Cardiac muscle cell (in vitro differentiated cells and primary cell): ENCODE measurements around the gene CORO7. TPM values are rescaled to one million over a fixed set of nuclear protein-coding genes. Genes with fewer than 3 reads are reported as not detected.

Experiments used
- DNase-seq, 2 donors: peaks; one replicate each; pipeline versions ENCODE4 v3.0.0 to v3.0.0-alpha.2; 2010 to 2017; ENCODE audit warnings: low read depth in 1 of 2, low spot score in 1 of 2
- H3K27ac ChIP-seq: fragments of 200-600 bp; sonication (generic); 2 replicates; pipeline ENCODE4 v1.5.1; 2016
- H3K27me3 ChIP-seq: fragments of 200-600 bp; sonication (generic); 2 replicates; pipeline ENCODE4 v1.6.0; 2016; ENCODE audit warnings: control low read depth
- H3K36me3 ChIP-seq: fragments of 200-600 bp; sonication (generic); 2 replicates; pipeline ENCODE4 v1.5.1; 2016; ENCODE audit warnings: control low read depth
- H3K4me1 ChIP-seq: fragments of 200-600 bp; sonication (generic); 2 replicates; pipeline ENCODE4 v1.8.1; 2017; ENCODE audit warnings: low read depth, mild to moderate bottlenecking, mixed run types
- H3K4me3 ChIP-seq: fragments of 200-600 bp; sonication (generic); 2 replicates; pipeline ENCODE4 v1.5.1; 2016; ENCODE audit warnings: mild to moderate bottlenecking
- H3K9me3 ChIP-seq: fragments of 200-600 bp; sonication (generic); 2 replicates; pipeline ENCODE4 v1.5.1; 2017; ENCODE audit warnings: low read depth, mild to moderate bottlenecking, control low read depth
- polyA plus RNA-seq: library from polyadenylated mRNA; unstranded; fragments of >200 nt; fragmentation: Nextera tagmentation; extraction: Ambion mirVana; gene quantifications from 2 replicates; pipeline ENCODE4 v1.2.1, GENCODE V29; 2016
- total RNA-seq: library from RNA; depleted of rRNA; stranded (reverse); fragments of >200 nt; gene quantifications from 2 replicates; pipeline ENCODE4 v1.2.3, GENCODE V29; 2016
- TF ChIP-seq, protein P1 (sequence below): IDR thresholded peaks from 2 replicates; pipeline ENCODE4 v1.5.1; 2012; ENCODE audit warnings: low read depth, mild to moderate bottlenecking, low read length

Gene CORO7
- 33.0 and 66.5 TPM in 2 replicates for total RNA-seq
- polyA plus RNA-seq: 54.2 and 62.1 TPM in 2 replicates

DNA sequence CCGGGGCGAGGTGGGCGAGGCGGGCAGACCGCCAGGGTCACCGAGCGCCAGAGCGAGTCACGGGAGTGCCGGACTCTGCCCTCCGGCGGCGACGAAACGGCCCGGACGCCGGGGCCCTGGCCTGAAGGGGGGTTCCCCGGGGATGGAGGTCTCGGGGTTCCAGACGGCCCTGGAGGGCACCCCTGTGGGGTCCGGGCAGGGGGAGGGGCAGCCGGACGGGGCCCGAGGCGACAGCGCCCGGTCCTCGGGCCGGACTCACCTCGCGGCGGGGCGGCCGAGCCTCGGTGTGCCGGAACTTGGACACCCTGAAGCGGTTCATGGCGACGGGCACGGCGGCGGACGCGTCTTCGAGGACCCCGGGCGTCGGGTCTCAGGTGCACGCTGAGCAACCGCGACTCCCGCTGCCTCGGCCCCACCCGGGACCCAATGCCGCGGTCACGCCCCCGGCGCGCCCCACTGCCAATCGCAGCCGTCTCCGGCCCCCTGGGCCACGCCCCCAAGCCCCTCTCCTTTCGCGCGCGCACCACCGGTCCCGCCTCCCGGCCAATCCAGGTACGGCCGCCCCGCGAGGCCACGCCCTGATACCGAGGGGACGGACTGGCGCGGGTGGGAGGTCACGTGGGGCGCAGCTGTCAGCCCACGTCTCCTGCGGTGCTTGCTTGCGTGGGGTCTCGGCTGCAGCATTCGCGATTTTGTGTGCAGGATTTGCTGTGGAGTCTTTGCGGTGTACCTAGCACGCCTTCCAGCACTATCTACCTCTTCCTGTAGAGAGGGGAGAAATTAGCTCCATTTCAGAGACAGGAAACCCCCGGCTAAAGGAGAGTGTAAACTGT, at the start of gene CORO7:
CORO7 (minus strand) TSS at position 397 of the 833 bp plus-strand sequence; CDS start at position 319, 78 bp downstream.
- no peaks in the 10 kb centered on the region for H3K4me1 ChIP-seq
- TF ChIP-seq, protein P1, sequence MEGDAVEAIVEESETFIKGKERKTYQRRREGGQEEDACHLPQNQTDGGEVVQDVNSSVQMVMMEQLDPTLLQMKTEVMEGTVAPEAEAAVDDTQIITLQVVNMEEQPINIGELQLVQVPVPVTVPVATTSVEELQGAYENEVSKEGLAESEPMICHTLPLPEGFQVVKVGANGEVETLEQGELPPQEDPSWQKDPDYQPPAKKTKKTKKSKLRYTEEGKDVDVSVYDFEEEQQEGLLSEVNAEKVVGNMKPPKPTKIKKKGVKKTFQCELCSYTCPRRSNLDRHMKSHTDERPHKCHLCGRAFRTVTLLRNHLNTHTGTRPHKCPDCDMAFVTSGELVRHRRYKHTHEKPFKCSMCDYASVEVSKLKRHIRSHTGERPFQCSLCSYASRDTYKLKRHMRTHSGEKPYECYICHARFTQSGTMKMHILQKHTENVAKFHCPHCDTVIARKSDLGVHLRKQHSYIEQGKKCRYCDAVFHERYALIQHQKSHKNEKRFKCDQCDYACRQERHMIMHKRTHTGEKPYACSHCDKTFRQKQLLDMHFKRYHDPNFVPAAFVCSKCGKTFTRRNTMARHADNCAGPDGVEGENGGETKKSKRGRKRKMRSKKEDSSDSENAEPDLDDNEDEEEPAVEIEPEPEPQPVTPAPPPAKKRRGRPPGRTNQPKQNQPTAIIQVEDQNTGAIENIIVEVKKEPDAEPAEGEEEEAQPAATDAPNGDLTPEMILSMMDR: no peak
- H3K27ac ChIP-seq: no peak within 1 kb of the TSS

DNA sequence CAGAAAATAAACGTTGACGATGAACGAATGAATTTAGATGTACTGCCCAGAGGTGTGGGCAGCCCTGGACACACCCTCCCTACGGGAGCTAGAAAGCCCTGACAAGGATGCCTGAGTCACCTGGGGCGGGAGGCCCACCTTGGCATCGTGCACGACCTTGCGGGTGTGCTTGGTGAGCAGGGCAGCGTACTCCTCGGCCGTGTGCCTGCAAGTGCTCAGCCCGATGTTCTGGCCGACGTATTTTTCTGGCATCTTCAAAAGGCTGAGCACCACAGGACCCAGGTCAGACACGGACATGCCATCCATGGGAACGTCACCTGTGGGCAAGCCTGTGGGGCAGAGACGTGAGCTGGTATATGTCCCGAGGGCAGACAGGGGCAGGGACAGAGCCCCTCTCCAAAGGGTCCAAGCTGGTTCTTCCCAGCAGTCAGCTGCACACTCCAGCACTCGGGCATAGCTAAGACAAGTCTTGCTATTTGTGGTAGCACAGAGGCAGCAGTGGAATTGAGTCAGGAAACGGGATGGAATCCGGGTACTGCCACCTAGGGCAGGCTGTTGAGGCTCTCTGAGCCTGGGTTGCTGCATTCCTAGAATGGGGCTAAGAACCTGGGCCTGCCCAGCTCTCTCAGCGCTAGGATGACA, 47.2 kb upstream of the CORO7 start:
- Histone ChIP-seq H3K9me3 (no peaks in the 10 kb centered on the region), H3K36me3 (peaks cover 5% of the 10 kb centered on the region), H3K4me3 (no peak overlapping the region), H3K4me1 (no peaks in the 10 kb centered on the region), H3K27ac (no peak overlapping the region), H3K27me3 (no peaks in the 10 kb centered on the region)
- no peak for DNase-seq
- TF ChIP-seq, protein P1: no peak

More for the DNA sequence above, at the start of gene CORO7:
- Histone ChIP-seq H3K9me3 (no peaks in the 10 kb centered on the region), H3K36me3 (no peaks in the 10 kb centered on the region), H3K27me3 (no peaks in the 10 kb centered on the region), H3K4me3 (peak within 1 kb of the TSS; percentile 61)
- peak; percentile 91 to 94 for DNase-seq

DNA sequence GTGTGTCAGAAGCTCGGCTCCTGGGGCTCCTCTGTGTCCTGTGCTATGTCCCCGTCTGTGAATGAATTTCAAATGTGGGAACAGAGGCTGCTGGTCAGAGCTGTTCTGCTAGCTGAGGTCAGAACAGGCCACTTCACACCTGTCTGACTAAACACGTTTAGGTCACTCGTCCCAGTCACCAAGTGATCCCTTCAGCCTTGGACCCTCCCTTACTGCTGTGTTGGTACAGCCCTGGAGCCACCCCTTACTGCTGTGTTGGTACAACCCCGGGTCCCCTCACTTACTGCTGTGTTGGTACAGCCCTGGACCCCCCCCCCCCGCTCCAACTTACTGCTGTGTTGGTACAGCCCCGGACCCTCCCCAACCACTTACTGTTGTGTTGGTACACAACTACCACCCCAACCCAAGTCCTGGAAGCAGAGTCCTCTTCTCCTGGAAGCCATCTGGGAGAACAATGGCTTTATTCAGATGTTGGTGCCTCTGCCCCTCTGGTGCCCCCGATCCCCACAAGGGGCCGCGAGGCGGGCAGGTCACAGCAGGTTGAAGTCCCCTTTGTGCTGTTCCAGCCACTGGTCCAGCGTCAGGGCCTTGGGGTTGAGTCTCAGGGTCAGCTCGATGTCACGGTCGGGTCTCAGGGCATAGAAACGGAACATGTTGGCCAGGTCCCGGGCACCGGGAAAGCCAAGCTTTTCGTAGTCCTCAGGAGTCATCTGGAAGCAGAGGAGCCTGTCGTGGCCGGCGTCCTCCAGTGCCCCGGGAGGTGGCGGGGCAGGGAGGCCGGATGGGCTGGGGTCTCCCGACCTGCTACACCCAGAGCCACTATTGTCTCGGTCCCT, 45.1 kb upstream of the CORO7 start:
- Histone ChIP-seq H3K4me1 (no peaks in the 10 kb centered on the region), H3K27me3 (no peaks in the 10 kb centered on the region), H3K36me3 (peaks cover 15% of the 10 kb centered on the region), H3K9me3 (no peaks in the 10 kb centered on the region), H3K4me3 (no peak overlapping the region), H3K27ac (no peak overlapping the region)
- DNase-seq: peak in 1 of 2 donors; percentile 3
- TF ChIP-seq, protein P1: no peak

DNA sequence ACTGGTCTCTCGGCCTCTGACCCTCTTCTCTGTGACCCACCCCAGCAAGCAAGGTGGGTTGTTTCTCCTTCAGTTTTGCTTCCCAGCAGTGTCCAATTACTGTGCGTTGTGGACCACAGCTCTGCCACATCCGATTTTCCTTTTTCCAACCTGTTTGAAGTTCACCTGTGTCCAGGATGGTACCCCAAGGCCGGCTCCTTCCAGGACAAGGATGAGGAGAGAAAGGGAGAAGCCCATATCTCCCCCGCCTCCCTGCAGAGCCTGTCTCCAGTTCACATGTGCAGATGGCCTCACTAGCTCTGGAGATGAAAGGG, 44.5 kb upstream of the CORO7 start:
- no peak overlapping the region for H3K27ac ChIP-seq
- H3K36me3 ChIP-seq: peaks cover 20% of the 10 kb centered on the region
- H3K27me3 ChIP-seq: no peaks in the 10 kb centered on the region
- DNase-seq: no peak
- no peaks in the 10 kb centered on the region for H3K9me3 ChIP-seq
- TF ChIP-seq, protein P1: no peak
- no peaks in the 10 kb centered on the region for H3K4me1 ChIP-seq
- no peak overlapping the region for H3K4me3 ChIP-seq

DNA sequence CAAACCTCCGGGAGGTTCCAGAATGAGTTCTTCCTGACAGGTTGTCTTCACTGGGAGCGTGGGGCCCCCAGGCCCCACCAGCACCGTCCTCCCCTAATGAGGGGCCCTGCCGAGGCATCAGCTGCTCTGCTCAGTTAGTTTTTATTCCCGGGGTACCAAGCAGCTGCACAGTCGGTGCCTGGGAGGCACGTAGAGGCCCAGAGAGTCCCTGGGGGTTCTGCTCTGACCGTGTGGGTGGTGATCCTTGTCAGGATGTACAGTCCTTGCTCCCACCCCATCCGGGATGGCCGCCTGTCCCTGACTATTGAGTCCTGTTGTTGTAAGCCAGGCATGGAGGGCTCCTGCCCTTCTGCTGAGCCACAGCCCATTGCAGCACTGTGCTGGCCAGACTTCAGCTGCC, 39.6 kb upstream of the CORO7 start:
- H3K27me3 ChIP-seq: no peaks in the 10 kb centered on the region
- no peaks in the 10 kb centered on the region for H3K4me1 ChIP-seq
- TF ChIP-seq, protein P1: no peak
- peaks cover 30% of the 10 kb centered on the region for H3K36me3 ChIP-seq
- H3K27ac ChIP-seq: no peak overlapping the region
- H3K4me3 ChIP-seq: no peak overlapping the region
- H3K9me3 ChIP-seq: no peaks in the 10 kb centered on the region
- no peak for DNase-seq
